HepG2 (cell line): ENCODE results near the gene MON1A. TPM values are rescaled to one million over a fixed set of nuclear protein-coding genes. Genes with fewer than 3 reads are reported as not detected.

Experiments used
- HES4 ChIP-seq: sonication (generic); formaldehyde crosslinking; IDR thresholded peaks from 2 replicates; pipeline ENCODE4 v1.9.0; 2021; ENCODE audit warnings: mild to moderate bottlenecking, missing genetic modification reagents, borderline replicate concordance
- RFX5 ChIP-seq: IDR thresholded peaks from 2 replicates; pipeline ENCODE4 v1.6.1; 2011; ENCODE audit warnings: low read depth, low read length, improper control_type of control experiment
- SOX13 ChIP-seq, 3 experiments: fragments of 450-650 bp in 1 of 3; sonication (generic) in 1 of 3; formaldehyde crosslinking in 1 of 3; IDR thresholded peaks in 2 of 3; conservative IDR thresholded peaks in 1 of 3; 2 replicates each; pipeline versions ENCODE4 v1.5.0 to v1.6.1; 2016 to 2020; ENCODE audit warnings: antibody characterized with exemption in 1 of 3, mild to moderate bottlenecking in 1 of 3, missing compliant biosample characterization in 1 of 3, missing genetic modification reagents in 1 of 3, moderate library complexity in 1 of 3
- ZSCAN31 ChIP-seq: sonication (generic); formaldehyde crosslinking; IDR thresholded peaks from 2 replicates; pipeline ENCODE4 v1.5.0; 2020; ENCODE audit warnings: low read depth, mild to moderate bottlenecking, missing genetic modification reagents
- polyA plus RNA-seq, 8 experiments: library from polyadenylated mRNA; depleted of rRNA in 3 of 8; stranded (reverse) in 7 of 8; unstranded in 1 of 8; fragments of >200 nt; fragmentation: Illumina TruSeq in 4 of 8; extraction: Trizol in 4 of 8; gene quantifications; 2 replicates each; pipeline versions ENCODE4 v1.2.1 to v1.2.3, GENCODE V29; 2011 to 2016; ENCODE audit warnings: low read depth in 4 of 8, missing spikeins in 1 of 8, mixed read lengths in 1 of 8; ENCODE audit not compliant: insufficient read depth in 1 of 8
- total RNA-seq, 5 experiments: library from RNA; depleted of rRNA; stranded (reverse); fragments of >200 nt; fragmentation: Illumina TruSeq; extraction: Trizol; gene quantifications; 2 replicates each; pipeline ENCODE4 v1.2.3, GENCODE V29; 2016; ENCODE audit warnings: low read depth in 1 of 5
- TF ChIP-seq, protein P1 (sequence below): sonication (generic); formaldehyde crosslinking; IDR thresholded peaks from 2 replicates; pipeline ENCODE4 v1.4.0; 2020; ENCODE audit warnings: mild to moderate bottlenecking, missing genetic modification reagents
- TF ChIP-seq, protein P2 (sequence below): sonication (generic); formaldehyde crosslinking; IDR thresholded peaks from 2 replicates; pipeline ENCODE4 v1.4.0; 2020; ENCODE audit warnings: low read depth, mild to moderate bottlenecking, missing genetic modification reagents
- TF ChIP-seq, protein P3 (sequence below), 2 experiments: fragments of 450-650 bp in 1 of 2; sonication (generic) in 1 of 2; formaldehyde crosslinking in 1 of 2; IDR thresholded peaks; 2 replicates each; pipeline versions ENCODE4 v1.6.1 to v1.8.0; 2016 to 2022; ENCODE audit warnings: antibody characterized with exemption in 1 of 2, mild to moderate bottlenecking in 1 of 2, missing genetic modification reagents in 1 of 2
- TF ChIP-seq, protein P4 (sequence below): sonication (generic); formaldehyde crosslinking; conservative IDR thresholded peaks from 2 replicates; pipeline ENCODE4 v1.4.0; 2020; ENCODE audit warnings: missing genetic modification reagents
- TF ChIP-seq, protein P5 (sequence below): sonication (generic); formaldehyde crosslinking; IDR thresholded peaks from 2 replicates; pipeline ENCODE4 v1.4.0; 2020; ENCODE audit warnings: missing genetic modification reagents
- TF ChIP-seq, protein P6 (sequence below): IDR thresholded peaks from 2 replicates; pipeline ENCODE4 v1.6.1; 2012; ENCODE audit warnings: low read depth, low read length, improper control_type of control experiment

The MON1A gene
- total and polyA plus RNA-seq, 2 of the 13 experiments (the other 11 are each of a cell fraction or from before 2014, with no cell fraction given) = 4.6 to 9.0 TPM

DNA sequence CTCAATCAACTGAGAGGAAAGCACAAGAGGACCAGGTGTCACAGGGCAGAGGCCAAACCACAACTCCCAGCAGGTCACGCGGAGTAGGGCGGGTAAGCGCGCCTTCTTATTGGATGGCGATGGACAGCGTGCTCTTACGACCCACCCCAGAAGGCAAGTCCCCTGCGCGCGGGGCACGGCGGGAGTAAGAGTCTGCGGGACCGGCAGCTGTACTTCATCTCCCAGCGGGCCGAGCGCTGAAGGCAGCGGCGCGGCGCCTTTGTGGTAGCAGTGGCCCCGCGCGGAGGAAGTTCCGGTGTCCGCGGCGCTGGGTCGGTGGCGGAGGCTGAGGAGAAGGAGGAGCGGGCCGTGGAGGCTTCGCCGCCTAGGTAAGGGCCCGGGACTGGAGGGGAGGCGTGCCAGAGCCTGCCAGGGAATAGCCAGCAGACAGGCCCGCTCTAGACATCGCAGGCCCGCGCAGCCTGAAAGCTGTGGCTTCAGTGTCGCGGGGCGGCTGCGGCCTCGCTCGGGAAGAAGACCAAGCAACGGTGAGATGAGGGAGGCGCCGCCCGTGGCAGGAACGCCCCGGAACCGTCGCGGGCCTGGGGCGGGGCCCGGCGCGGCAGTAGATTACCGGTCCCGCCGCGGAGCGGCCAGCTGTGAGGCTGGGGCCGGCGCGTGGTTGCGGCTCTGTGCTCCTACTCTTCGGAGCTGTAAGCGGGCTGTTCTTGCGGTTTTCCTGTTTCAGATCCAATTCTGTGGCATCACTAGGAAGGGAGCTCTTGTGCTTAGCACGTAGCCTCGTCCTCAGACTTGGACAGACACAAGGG is 10.5 kb upstream of the MON1A start, which contains the start of gene RBM6 (continued):
- TF ChIP-seq SOX13 (IDR thresholded peaks at IDR 0.05) (no peak), SOX13 (CRISPR knock-in tag; conservative IDR thresholded peaks at IDR 0.05 in 1 of 2, IDR thresholded peaks at IDR 0.05 in 1 of 2) (no peak), HES4 (no peak), RFX5 (0 out of 2 replicates have a peak, but pooled peaks have one; percentile 15), ZSCAN31 (CRISPR knock-in tag) (peak; percentile 62)
- TF ChIP-seq, protein P1, sequence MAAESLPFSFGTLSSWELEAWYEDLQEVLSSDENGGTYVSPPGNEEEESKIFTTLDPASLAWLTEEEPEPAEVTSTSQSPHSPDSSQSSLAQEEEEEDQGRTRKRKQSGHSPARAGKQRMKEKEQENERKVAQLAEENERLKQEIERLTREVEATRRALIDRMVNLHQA = no peak
- TF ChIP-seq, protein P2, sequence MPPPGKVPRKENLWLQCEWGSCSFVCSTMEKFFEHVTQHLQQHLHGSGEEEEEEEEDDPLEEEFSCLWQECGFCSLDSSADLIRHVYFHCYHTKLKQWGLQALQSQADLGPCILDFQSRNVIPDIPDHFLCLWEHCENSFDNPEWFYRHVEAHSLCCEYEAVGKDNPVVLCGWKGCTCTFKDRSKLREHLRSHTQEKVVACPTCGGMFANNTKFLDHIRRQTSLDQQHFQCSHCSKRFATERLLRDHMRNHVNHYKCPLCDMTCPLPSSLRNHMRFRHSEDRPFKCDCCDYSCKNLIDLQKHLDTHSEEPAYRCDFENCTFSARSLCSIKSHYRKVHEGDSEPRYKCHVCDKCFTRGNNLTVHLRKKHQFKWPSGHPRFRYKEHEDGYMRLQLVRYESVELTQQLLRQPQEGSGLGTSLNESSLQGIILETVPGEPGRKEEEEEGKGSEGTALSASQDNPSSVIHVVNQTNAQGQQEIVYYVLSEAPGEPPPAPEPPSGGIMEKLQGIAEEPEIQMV (CRISPR knock-in tag) = no peak
- TF ChIP-seq, protein P3, sequence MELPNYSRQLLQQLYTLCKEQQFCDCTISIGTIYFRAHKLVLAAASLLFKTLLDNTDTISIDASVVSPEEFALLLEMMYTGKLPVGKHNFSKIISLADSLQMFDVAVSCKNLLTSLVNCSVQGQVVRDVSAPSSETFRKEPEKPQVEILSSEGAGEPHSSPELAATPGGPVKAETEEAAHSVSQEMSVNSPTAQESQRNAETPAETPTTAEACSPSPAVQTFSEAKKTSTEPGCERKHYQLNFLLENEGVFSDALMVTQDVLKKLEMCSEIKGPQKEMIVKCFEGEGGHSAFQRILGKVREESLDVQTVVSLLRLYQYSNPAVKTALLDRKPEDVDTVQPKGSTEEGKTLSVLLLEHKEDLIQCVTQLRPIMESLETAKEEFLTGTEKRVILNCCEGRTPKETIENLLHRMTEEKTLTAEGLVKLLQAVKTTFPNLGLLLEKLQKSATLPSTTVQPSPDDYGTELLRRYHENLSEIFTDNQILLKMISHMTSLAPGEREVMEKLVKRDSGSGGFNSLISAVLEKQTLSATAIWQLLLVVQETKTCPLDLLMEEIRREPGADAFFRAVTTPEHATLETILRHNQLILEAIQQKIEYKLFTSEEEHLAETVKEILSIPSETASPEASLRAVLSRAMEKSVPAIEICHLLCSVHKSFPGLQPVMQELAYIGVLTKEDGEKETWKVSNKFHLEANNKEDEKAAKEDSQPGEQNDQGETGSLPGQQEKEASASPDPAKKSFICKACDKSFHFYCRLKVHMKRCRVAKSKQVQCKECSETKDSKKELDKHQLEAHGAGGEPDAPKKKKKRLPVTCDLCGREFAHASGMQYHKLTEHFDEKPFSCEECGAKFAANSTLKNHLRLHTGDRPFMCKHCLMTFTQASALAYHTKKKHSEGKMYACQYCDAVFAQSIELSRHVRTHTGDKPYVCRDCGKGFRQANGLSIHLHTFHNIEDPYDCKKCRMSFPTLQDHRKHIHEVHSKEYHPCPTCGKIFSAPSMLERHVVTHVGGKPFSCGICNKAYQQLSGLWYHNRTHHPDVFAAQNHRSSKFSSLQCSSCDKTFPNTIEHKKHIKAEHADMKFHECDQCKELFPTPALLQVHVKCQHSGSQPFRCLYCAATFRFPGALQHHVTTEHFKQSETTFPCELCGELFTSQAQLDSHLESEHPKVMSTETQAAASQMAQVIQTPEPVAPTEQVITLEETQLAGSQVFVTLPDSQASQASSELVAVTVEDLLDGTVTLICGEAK (IDR thresholded peaks at IDR 0.05) = no peak
- TF ChIP-seq, protein P3 (CRISPR knock-in tag; IDR thresholded peaks at IDR 0.05) = peak; percentile 52; the same call in 1 of the 2 replicates
- TF ChIP-seq, protein P4, sequence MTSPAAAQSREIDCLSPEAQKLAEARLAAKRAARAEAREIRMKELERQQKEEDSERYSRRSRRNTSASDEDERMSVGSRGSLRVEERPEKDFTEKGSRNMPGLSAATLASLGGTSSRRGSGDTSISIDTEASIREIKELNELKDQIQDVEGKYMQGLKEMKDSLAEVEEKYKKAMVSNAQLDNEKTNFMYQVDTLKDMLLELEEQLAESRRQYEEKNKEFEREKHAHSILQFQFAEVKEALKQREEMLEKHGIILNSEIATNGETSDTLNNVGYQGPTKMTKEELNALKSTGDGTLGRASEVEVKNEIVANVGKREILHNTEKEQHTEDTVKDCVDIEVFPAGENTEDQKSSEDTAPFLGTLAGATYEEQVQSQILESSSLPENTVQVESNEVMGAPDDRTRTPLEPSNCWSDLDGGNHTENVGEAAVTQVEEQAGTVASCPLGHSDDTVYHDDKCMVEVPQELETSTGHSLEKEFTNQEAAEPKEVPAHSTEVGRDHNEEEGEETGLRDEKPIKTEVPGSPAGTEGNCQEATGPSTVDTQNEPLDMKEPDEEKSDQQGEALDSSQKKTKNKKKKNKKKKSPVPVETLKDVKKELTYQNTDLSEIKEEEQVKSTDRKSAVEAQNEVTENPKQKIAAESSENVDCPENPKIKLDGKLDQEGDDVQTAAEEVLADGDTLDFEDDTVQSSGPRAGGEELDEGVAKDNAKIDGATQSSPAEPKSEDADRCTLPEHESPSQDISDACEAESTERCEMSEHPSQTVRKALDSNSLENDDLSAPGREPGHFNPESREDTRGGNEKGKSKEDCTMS (CRISPR knock-in tag) = no peak
- TF ChIP-seq, protein P5, sequence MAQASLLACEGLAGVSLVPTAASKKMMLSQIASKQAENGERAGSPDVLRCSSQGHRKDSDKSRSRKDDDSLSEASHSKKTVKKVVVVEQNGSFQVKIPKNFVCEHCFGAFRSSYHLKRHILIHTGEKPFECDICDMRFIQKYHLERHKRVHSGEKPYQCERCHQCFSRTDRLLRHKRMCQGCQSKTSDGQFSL (CRISPR knock-in tag) = peak; percentile 66; the same call in 1 of the 2 replicates
- TF ChIP-seq, protein P6, sequence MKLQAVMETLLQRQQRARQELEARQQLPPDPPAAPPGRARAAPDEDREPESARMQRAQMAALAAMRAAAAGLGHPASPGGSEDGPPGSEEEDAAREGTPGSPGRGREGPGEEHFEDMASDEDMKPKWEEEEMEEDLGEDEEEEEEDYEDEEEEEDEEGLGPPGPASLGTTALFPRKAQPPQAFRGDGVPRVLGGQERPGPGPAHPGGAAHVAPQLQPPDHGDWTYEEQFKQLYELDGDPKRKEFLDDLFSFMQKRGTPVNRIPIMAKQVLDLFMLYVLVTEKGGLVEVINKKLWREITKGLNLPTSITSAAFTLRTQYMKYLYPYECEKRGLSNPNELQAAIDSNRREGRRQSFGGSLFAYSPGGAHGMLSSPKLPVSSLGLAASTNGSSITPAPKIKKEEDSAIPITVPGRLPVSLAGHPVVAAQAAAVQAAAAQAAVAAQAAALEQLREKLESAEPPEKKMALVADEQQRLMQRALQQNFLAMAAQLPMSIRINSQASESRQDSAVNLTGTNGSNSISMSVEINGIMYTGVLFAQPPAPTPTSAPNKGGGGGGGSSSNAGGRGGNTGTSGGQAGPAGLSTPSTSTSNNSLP = no peak
